Stimulated activated CD8-positive, alpha-beta memory T cell treated with anti-CD3 and anti-CD28 coated beads, Interleukin-15, amount 100 ng/mL, for 48 hours (primary cell): ENCODE measurements around the gene SELENOP.
"Not testable (repeated sequence)": the region's sequence is repeated elsewhere in the genome, so short reads cannot be mapped to it uniquely, and the experiment has no call there.

ENCODE experiments used
- DNase-seq, 2 donors: peaks; one replicate each; pipeline ENCODE4 v3.0.0-alpha.2; 2020; ENCODE audit warnings: low read depth in 2 of 2

Gene SELENOP

GRCh38 chr5:42826757-42827515, 15.2 kb upstream of the SELENOP start:
- no peak for DNase-seq

- DNase-seq: no peak
Observed at GRCh38 chr5:42825422-42826148, 13.9 kb upstream of the SELENOP start.

GRCh38 chr5:42824347-42824976, 12.8 kb upstream of the SELENOP start:
- DNase-seq: no peak

GRCh38 chr5:42822548-42822947, 10.9 kb upstream of the SELENOP start:
- no peak for DNase-seq

- DNase-seq: no peak
Observed at GRCh38 chr5:42819745-42820144, 8.1 kb upstream of the SELENOP start.

GRCh38 chr5:42816546-42816945, 4.9 kb upstream of the SELENOP start:
- not testable (repeated sequence) for DNase-seq

- no peak for DNase-seq
Observed at GRCh38 chr5:42813533-42813932, 1.8 kb upstream of the SELENOP start.

- DNase-seq: no peak
Observed at GRCh38 chr5:42812620-42813019, 928 bp upstream of the SELENOP start.

GRCh38 chr5:42810834-42811590, 680 bp downstream of the SELENOP start:
- no peak for DNase-seq

GRCh38 chr5:42808888-42809611, 2.6 kb downstream of the SELENOP start:
- DNase-seq: no peak

GRCh38 chr5:42807722-42808447, 3.8 kb downstream of the SELENOP start:
- DNase-seq: no peak

GRCh38 chr5:42806701-42807262, 4.9 kb downstream of the SELENOP start:
- DNase-seq: no peak

GRCh38 chr5:42806004-42806700, 5.5 kb downstream of the SELENOP start:
- no peak for DNase-seq

GRCh38 chr5:42804717-42805339, 6.9 kb downstream of the SELENOP start:
- DNase-seq: no peak

GRCh38 chr5:42801516-42802166, 10.1 kb downstream of the SELENOP start:
- no peak for DNase-seq

- DNase-seq: no peak
Observed at GRCh38 chr5:42800748-42801330, 10.9 kb downstream of the SELENOP start.

- DNase-seq: no peak
Observed at GRCh38 chr5:42799668-42800114, 12.0 kb downstream of the SELENOP start.

- no peak for DNase-seq
Observed at GRCh38 chr5:42799241-42799608, 12.5 kb downstream of the SELENOP start.
